ENCODE measurements around the gene PIGS. TPM values are rescaled to one million over a fixed set of nuclear protein-coding genes. Genes with fewer than 3 reads are reported as not detected.

PIGS gene
- total and polyA plus RNA-seq, 2 donors (not counting 1 experiment from before 2014, with no cell fraction given) = 44.1 to 55.1 TPM

GRCh38 chr17:28578246-28579195 is 7.2 kb upstream of the PIGS start:
- H3K27ac ChIP-seq (ENCODE audit: low read length in 2 of 2) = no peak overlapping the region
- H2AFZ ChIP-seq (ENCODE audit: insufficient read depth, low read depth, low read length, poor library complexity, severe bottlenecking) = no peak overlapping the region
- H3K4me1 ChIP-seq (ENCODE audit: control insufficient read depth in 2 of 2, insufficient read depth in 2 of 2, low read length in 2 of 2) = peaks cover 10 to 17% of the 10 kb centered on the region in 2 donors
- Mint-ChIP-seq H3K9me3 (ENCODE audit: insufficient read depth) (no peaks in the 10 kb centered on the region), H3K4me1 (peaks cover 14% of the 10 kb centered on the region), H3K4me3 (no peak overlapping the region), H3K27ac (no peak overlapping the region), H3K27me3 (no peaks in the 10 kb centered on the region)
- DNase-seq (no peak), ATAC-seq (ENCODE audit: low read depth) (no peak)
- no peaks in the 10 kb centered on the region for H3K27me3 ChIP-seq (replicated peaks in 1 of 4; ENCODE audit: control extremely low read depth in 1 of 4, control insufficient read depth in 3 of 4, insufficient read depth in 4 of 4, low read length in 3 of 4)
- CTCF ChIA-PET = interaction anchor here (0.7 to 2.5 kb wide), 5 partner anchors 8 to 220 kb away, joined by 3 to 6 read pairs (median 3); no protein-coding TSS in a partner anchor
- peaks cover 0 to 3% of the 10 kb centered on the region in 2 experiments for H3K36me3 ChIP-seq (replicated peaks in 1 of 2; ENCODE audit: control extremely low read depth in 1 of 2, control insufficient read depth in 1 of 2, extremely low read depth in 1 of 2, insufficient read depth in 2 of 2, low read length in 1 of 2)
- no peak overlapping the region for H3K4me3 ChIP-seq (ENCODE audit: control extremely low read depth in 1 of 5, extremely low read depth in 1 of 5, insufficient read depth in 1 of 5, low read depth in 2 of 5, low read length in 4 of 5)
- intact Hi-C loops (cut with micrococcal nuclease) = loop anchor here (10.0 kb wide), 1 partner anchor 136 kb away; the partner anchor contains the start of genes PROCA1, RAB34 and RPL23A
- H3K79me2 ChIP-seq (ENCODE audit: control insufficient read depth, insufficient read depth, low read length) = peaks cover 30% of the 10 kb centered on the region
- WGBS (ENCODE audit: insufficient coverage) = 100% methylated on average over 6 of the region's 8 CpGs
- H4K20me1 ChIP-seq (ENCODE audit: control insufficient read depth, insufficient read depth, low read length, poor library complexity, severe bottlenecking) = no peaks in the 10 kb centered on the region
- no peak for TF ChIP-seq EZH2 (IDR thresholded peaks at IDR 0.05; ENCODE audit: borderline replicate concordance, insufficient read depth, low read depth, low read length, poor library complexity, severe bottlenecking)
- TF ChIP-seq CTCF (IDR thresholded peaks at IDR 0.05) = no peak
- H3K9me3 ChIP-seq (ENCODE audit: control extremely low read depth in 1 of 3, control insufficient read depth in 2 of 3, insufficient read depth in 1 of 3, low read length in 2 of 3) = no peaks in the 10 kb centered on the region
- no peak overlapping the region for H3K4me2 ChIP-seq (replicated peaks; ENCODE audit: low read depth, low read length, poor library complexity, severe bottlenecking)
- POLR2A ChIA-PET = interaction anchor here (1.3 kb wide), 1 partner anchor 19 kb away, joined by 3 read pairs; no protein-coding TSS in a partner anchor
- H3K9ac ChIP-seq (ENCODE audit: low read length) = no peak overlapping the region
